GM12891 (cell line): ENCODE data around the gene MYRF. TPM values are rescaled to one million over a fixed set of nuclear protein-coding genes. Genes with fewer than 3 reads are reported as not detected.

Experiments used
- DNase-seq: peaks from one replicate; pipeline ENCODE4 v3.0.0; 2011; ENCODE audit warnings: low spot score; ENCODE audit not compliant: insufficient read length
- FAIRE-seq: peaks from 2 replicates; lab custom pipeline; 2011; peaks lifted over from hg19 to GRCh38; lab: Jason Lieb, UNC
- PAX5 ChIP-seq: IDR thresholded peaks from 2 replicates; pipeline ENCODE4 v1.6.1; 2011; ENCODE audit warnings: low read length, moderate library complexity, mild to moderate bottlenecking; ENCODE audit not compliant: insufficient read depth, severe bottlenecking
- POLR2A ChIP-seq: IDR thresholded peaks from 2 replicates; pipeline ENCODE4 v1.6.1; 2011; ENCODE audit warnings: low read depth, low read length, control low read depth
- POLR2AphosphoS5 ChIP-seq: IDR thresholded peaks from 2 replicates; pipeline ENCODE4 v1.6.1; 2011; ENCODE audit warnings: low read depth, low read length, control low read depth
- POU2F2 ChIP-seq: IDR thresholded peaks from 2 replicates; pipeline ENCODE4 v1.6.1; 2011; ENCODE audit warnings: low read depth, mild to moderate bottlenecking, control low read depth, low read length, moderate library complexity
- SPI1 ChIP-seq: IDR thresholded peaks from 2 replicates; pipeline ENCODE4 v1.6.1; 2011; ENCODE audit warnings: low read depth, low read length, control low read depth
- TAF1 ChIP-seq: IDR thresholded peaks from 2 replicates; pipeline ENCODE4 v1.6.1; 2011; ENCODE audit warnings: low read depth, low read length, control low read depth
- polyA plus RNA-seq: library from polyadenylated mRNA; unstranded; fragments of >200 nt; gene quantifications from one replicate; pipeline ENCODE4 v1.2.1, GENCODE V29; 2012; ENCODE audit warnings: low read depth, missing spikeins, inconsistent platforms; ENCODE audit not compliant: missing spikeins

The MYRF gene
- polyA plus RNA-seq = 0.83 TPM

GRCh38 chr11:61752117-61752924 lies at the start of gene MYRF:
Gene MYRF, plus strand, starts transcription at chr11:61752636. Its CDS starts 109 bp downstream, at chr11:61752745.
- TF ChIP-seq SPI1 = no peak
- TF ChIP-seq POLR2AphosphoS5 = no peak
- TF ChIP-seq PAX5 = no peak
- TF ChIP-seq TAF1 = no peak
- no peak for TF ChIP-seq POLR2A
- no peak for TF ChIP-seq POU2F2
- FAIRE-seq (no peak), DNase-seq (peak; percentile 74)

- DNase-seq (no peak), FAIRE-seq (no peak)
Observed at GRCh38 chr11:61702701-61703312, 49.6 kb upstream of the MYRF start.

GRCh38 chr11:61704838-61705237 lies 47.6 kb upstream of the MYRF start:
- no peak for FAIRE-seq
- no peak for TF ChIP-seq POLR2A
- TF ChIP-seq POU2F2 = no peak
- TF ChIP-seq POLR2AphosphoS5 = no peak
- TF ChIP-seq TAF1 = no peak
- TF ChIP-seq PAX5 = no peak
- TF ChIP-seq SPI1 = no peak
- DNase-seq = no peak

More at GRCh38 chr11:61702701-61703312, 49.6 kb upstream of the MYRF start:
- no peak for TF ChIP-seq SPI1
- TF ChIP-seq POU2F2 = no peak
- TF ChIP-seq TAF1 = no peak
- TF ChIP-seq PAX5 = no peak
- no peak for TF ChIP-seq POLR2A
- no peak for TF ChIP-seq POLR2AphosphoS5

DNA sequence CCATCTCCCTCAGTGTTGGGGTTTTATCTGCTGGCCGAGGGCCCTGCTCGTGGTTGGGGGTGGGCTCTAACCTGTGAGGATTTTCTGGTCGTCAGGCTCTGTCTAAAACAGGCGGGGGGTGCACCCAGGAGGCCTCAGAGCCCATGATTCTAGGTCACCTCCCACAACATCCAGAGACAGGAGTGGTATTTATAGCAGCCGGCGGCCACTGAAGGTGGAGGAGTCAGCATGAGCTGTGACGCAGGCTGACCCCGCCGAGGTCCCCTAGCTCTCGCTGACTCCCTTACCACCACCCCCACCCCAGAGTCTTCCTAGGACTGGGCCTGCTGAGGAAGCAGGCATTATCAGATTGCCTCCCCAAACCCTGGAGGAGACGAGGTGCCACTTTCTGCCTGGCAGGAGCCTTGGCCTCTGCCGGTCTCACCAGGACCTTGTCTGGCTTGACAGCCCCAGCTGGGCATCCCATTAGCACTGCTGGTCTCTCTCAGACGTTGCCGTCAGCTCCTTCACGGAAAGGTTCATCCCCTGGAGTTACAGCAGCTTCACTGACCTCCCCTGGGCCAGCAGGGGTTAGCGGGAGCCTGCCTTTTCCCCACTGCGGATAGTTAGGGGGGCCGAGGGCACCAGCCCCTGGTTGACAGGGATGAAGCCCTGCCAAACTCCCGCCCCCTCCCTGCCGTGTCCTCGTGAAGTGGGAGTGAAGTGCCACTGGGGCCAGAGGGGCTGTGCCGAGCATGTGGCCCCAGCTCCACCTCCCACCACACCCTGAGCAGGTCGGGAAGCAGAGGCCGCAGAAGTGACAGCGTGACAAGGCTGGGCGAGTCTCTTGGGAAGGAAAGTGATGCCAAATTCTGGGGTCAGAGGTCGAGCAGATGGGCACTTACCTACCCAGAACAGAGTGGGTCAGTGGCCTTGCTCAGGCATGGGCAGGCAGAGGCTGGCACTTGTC lies 45.7 kb upstream of the MYRF start:
- TF ChIP-seq SPI1 = no peak
- TF ChIP-seq POU2F2 = no peak
- DNase-seq = no peak
- no peak for FAIRE-seq

DNA sequence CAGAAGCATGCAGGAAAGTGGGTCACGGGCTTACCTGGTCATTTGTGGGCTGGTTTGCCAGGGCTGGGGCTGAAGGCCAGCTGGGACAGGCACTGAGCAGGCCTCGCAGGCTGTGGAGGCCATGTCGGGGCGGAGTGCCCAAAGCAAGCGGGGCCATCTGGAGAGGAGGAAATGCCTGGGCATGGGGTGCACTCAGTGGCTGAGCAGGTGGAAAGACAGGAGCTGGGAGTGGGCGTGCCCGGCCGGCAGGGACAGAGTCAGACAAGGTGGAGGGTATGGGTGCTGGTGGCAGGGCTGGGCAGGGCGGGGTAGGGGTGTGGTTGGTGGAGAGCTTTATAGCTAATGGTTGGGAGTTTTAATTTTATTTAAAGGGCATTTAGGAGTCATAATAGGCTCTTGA lies 44.9 kb upstream of the MYRF start:
- TF ChIP-seq POU2F2 = no peak
- TF ChIP-seq POLR2A = no peak
- no peak for TF ChIP-seq POLR2AphosphoS5
- no peak for TF ChIP-seq SPI1
- TF ChIP-seq PAX5 = no peak
- no peak for TF ChIP-seq TAF1
- no peak for FAIRE-seq
- no peak for DNase-seq

DNA sequence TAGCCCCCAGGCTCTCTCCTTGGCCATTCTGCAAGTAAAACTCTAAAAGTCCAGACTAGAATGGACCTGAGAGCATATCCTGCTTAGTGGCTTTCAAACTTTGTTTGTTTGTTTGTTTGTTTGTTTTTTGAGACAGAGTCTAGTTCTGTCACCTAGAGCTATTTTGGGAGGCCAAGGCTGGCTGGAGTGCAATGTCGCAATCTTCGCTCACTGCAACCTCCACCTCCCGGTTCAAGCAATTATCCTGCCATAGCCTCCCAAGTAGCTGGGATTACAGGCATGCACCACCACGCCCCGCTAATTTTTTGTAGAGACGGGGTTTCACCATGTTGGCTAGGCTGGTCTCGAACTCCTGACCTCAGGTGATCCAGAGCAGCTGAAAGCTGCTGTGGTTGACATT lies 43.3 kb upstream of the MYRF start:
- TF ChIP-seq TAF1 = no peak
- TF ChIP-seq POLR2A = no peak
- no peak for TF ChIP-seq POU2F2
- TF ChIP-seq POLR2AphosphoS5 = no peak
- no peak for TF ChIP-seq SPI1
- no peak for TF ChIP-seq PAX5
- FAIRE-seq (no peak), DNase-seq (no peak)

- FAIRE-seq (no peak), DNase-seq (no peak)
- no peak for TF ChIP-seq POLR2AphosphoS5
- TF ChIP-seq PAX5 = no peak
- TF ChIP-seq POU2F2 = no peak
- no peak for TF ChIP-seq TAF1
- no peak for TF ChIP-seq SPI1
- no peak for TF ChIP-seq POLR2A
Observed at GRCh38 chr11:61709572-61709971, 42.9 kb upstream of the MYRF start.

GRCh38 chr11:61710019-61710418 lies 42.4 kb upstream of the MYRF start:
- no peak for FAIRE-seq
- no peak for TF ChIP-seq POU2F2
- no peak for TF ChIP-seq PAX5

DNA sequence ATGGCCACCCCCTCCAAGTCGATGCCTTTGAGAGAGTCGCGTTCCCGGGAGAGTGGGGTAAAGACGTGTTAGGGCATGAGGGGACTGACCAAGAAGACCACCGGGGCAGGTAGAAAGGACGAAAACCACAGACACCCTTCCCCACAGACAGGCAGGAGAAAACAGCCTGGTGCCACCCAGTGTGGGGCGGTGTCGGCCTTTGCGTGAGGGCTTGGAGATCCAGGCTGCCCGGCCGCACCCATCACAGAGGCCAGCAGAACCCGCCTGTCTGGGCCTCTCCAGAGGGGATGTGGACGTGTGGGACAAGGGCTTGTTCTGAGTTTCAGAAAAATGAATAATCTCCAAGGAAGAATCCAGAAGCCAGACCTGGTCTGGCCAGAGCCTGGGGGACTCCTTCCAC lies 41.4 kb upstream of the MYRF start:
- no peak for FAIRE-seq
- TF ChIP-seq SPI1 (no peak), POLR2AphosphoS5 (no peak), POLR2A (no peak), TAF1 (no peak), PAX5 (no peak), POU2F2 (no peak)
- DNase-seq = no peak

More at GRCh38 chr11:61710019-61710418, 42.4 kb upstream of the MYRF start:
- no peak for DNase-seq
